Naive thymus-derived CD8-positive, alpha-beta T cell (primary cell): ENCODE data around the gene PEX7. TPM values are rescaled to one million over a fixed set of nuclear protein-coding genes. Genes with fewer than 3 reads are reported as not detected.
"Not testable (repeated sequence)": the region's sequence is repeated elsewhere in the genome, so short reads cannot be mapped to it uniquely, and the experiment has no call there.

ENCODE experiments used
- ATAC-seq, 2 donors: fragments of 150-1000 bp; cut with Tn5 transposase in 1 of 2; sonication (Bioruptor Pico), chemical (Tn5 transposase) in 1 of 2; 1 replicate in 1 of 2; 2 replicates in 1 of 2; pipeline ENCODE4 v1.10.0; 2021; ENCODE audit warnings: mild to moderate bottlenecking in 2 of 2, moderate library complexity in 2 of 2
- POLR2A ChIA-PET: fragments of 350-600 bp; sonication (Branson Sonifier 250); formaldehyde crosslinking; loops from one replicate; lab custom pipeline; 2021; ENCODE audit warnings: antibody characterized with exemption; lab: Charles Lee
- DNase-seq, 10 donors: peaks; one replicate each; pipeline versions ENCODE4 v3.0.0 to v3.0.0-alpha.2; 2020 to 2022
- H3K27ac Mint-ChIP-seq, 10 donors: one replicate each; pipeline ENCODE4 v1.8.0; 2020 to 2022; ENCODE audit warnings: mild to moderate bottlenecking in 10 of 10, mixed read lengths in 10 of 10, moderate library complexity in 4 of 10, inconsistent platforms in 1 of 10
- H3K27me3 Mint-ChIP-seq, 5 donors: one replicate each; pipeline ENCODE4 v1.8.0; 2021 to 2022; ENCODE audit warnings: mixed read lengths in 5 of 5
- H3K36me3 Mint-ChIP-seq, 3 donors: one replicate each; pipeline ENCODE4 v1.8.0; 2020 to 2022; ENCODE audit warnings: mixed read lengths in 3 of 3, mild to moderate bottlenecking in 2 of 3, inconsistent platforms in 1 of 3
- H3K4me1 Mint-ChIP-seq, 4 donors: one replicate each; pipeline ENCODE4 v1.8.0; 2021 to 2022; ENCODE audit warnings: mixed read lengths in 4 of 4
- H3K4me3 Mint-ChIP-seq, 10 donors: one replicate each; pipeline ENCODE4 v1.8.0; 2020 to 2022; ENCODE audit warnings: mild to moderate bottlenecking in 10 of 10, mixed read lengths in 10 of 10, moderate library complexity in 6 of 10, inconsistent platforms in 1 of 10
- H3K9me3 Mint-ChIP-seq, 9 donors: one replicate each; pipeline ENCODE4 v1.8.0; 2020 to 2022; ENCODE audit warnings: mixed read lengths in 9 of 9, mild to moderate bottlenecking in 3 of 9, inconsistent platforms in 1 of 9, moderate library complexity in 1 of 9
- polyA plus RNA-seq, 3 donors: library from polyadenylated mRNA; unstranded; fragments of 300-500 nt; fragmentation: Illumina TruSeq; gene quantifications; one replicate each; pipeline ENCODE4 v1.2.3, GENCODE V29; 2021
- total RNA-seq, 8 experiments: library from RNA in 2 of 8; stranded (reverse) in 2 of 8; gene quantifications; one replicate each; pipeline ENCODE4 v1.2.3 and lab custom pipeline; 2021 to 2026

PEX7 gene
- total and polyA plus RNA-seq, 5 experiments from 2014 or later, result 3.0 to 6.9 (median 4.6) TPM

DNA sequence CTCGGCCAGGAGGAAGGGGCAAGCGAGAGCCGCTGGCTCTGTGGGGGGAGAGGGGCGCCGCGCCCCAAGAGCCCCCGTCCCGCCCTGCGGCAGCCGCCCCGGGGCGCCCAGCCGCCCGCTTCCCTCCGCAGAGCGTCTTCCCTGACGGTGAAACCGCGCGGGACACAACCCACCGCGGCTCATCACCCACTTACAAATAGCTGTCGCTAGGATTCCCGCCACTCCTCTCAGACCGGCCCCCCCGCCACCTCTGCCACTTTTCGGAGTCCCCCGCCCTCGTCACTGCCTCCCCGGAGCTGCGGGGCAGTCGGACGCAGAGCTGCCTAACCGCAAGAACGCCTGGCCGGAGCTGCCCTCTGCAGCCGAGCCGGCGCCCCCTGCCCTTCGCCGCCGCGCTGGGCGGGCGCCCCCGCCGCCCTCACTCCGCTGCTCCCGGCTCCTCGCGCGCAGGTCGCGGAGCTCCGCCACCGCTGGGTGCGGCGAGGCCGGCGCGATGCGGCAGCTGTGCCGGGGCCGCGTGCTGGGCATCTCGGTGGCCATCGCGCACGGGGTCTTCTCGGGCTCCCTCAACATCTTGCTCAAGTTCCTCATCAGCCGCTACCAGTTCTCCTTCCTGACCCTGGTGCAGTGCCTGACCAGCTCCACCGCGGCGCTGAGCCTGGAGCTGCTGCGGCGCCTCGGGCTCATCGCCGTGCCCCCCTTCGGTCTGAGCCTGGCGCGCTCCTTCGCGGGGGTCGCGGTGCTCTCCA is 99.7 kb downstream of the PEX7 start, which contains the start of gene SLC35D3:
Gene SLC35D3 (plus strand): TSS at position 366 of the 749 bp plus-strand sequence. CDS start 128 bp downstream, at position 494.
- POLR2A ChIA-PET, result no interaction called here
- peak in 5 of 10 donors; percentile 9 to 23 (median 12) for DNase-seq
- Mint-ChIP-seq H3K27me3 (peaks cover 19 to 77% (median 47%) of the 10 kb centered on the region in 5 donors), H3K27ac (peak within 1 kb of the TSS in 2 of 10 donors; percentile 21 to 60), H3K4me3 (peak within 1 kb of the TSS; percentile 69 to 91 (median 85)), H3K4me1 (peaks cover 12 to 39% (median 31%) of the 10 kb centered on the region in 4 donors), H3K9me3 (no peaks in the 10 kb centered on the region), H3K36me3 (peaks cover 0 to 9% (median 0%) of the 10 kb centered on the region in 3 donors)
- ATAC-seq, result peak; percentile 39 to 53

DNA sequence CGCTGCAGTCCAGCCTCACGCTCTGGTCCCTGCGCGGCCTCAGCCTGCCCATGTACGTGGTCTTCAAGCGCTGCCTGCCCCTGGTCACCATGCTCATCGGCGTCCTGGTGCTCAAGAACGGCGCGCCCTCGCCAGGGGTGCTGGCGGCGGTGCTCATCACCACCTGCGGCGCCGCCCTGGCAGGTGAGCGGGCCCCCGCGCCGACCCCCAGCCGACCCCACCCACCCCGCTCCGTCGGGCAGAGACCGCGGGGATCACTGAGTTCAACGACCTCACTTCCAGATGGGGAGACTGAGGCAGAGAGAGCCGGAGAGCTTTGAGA is 100.3 kb downstream of the PEX7 start:
- Mint-ChIP-seq H3K4me3 (peak overlapping the region; percentile 63 to 91 (median 84)), H3K27ac (no peak overlapping the region)

DNA sequence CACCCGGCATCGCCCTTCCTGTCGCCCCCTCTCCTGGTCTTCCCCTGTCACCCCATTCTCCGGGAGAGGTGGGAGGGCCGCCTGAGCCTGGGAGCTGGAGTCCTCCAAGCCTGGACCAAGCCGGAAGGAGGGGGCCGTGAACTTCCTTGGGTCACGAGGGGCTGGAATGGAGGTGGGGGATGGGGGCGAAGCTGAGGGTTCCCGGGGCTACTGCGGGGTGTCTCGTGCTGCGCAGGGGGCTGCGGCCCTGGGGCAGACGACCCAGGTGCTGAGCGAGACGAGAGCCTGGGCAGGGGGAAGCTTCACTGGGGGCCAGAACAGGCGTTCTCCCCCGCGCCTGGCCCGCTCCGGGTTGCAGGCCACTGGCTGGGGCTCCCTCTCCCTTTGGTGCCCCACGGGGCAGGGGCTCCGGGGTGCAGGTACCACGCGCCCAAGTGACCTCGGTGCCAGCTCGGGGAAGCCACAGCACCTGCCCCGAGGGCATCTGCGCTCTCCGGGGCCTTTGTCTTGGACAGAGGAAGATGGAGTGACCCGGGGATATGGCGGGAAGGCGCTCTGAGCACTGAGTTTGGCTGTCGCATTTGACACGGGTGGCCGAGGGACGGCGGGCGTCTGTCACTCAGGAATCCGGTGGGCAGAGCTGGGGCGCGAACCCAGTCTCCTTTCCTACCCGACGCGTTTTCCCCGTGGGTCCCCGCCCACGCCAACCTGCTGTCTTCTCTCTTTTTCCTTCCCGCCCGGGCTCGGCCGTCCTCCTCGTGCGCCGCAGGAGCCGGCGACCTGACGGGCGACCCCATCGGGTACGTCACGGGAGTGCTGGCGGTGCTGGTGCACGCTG is 100.9 kb downstream of the PEX7 start:
- Mint-ChIP-seq H3K27me3 (peaks cover 23 to 82% (median 47%) of the 10 kb centered on the region in 5 donors), H3K4me1 (peaks cover 12 to 39% (median 31%) of the 10 kb centered on the region in 4 donors), H3K9me3 (no peaks in the 10 kb centered on the region), H3K36me3 (peaks cover 0 to 9% (median 0%) of the 10 kb centered on the region in 3 donors), H3K27ac (peak overlapping the region in 1 of 10 donors; percentile 21), H3K4me3 (peak overlapping the region; percentile 50 to 88 (median 66))
- DNase-seq, result peak in 2 of 10 donors; percentile 5 to 21
- peak in 1 of 2 donors; percentile 20 for ATAC-seq
- POLR2A ChIA-PET, result no interaction called here

More for the DNA sequence above, 100.3 kb downstream of the PEX7 start:
- POLR2A ChIA-PET, result no interaction called here
- Mint-ChIP-seq H3K36me3 (peaks cover 0 to 9% (median 0%) of the 10 kb centered on the region in 3 donors), H3K4me1 (peaks cover 12 to 39% (median 31%) of the 10 kb centered on the region in 4 donors), H3K27me3 (peaks cover 23 to 82% (median 47%) of the 10 kb centered on the region in 5 donors), H3K9me3 (no peaks in the 10 kb centered on the region)
- peak; percentile 14 to 21 for ATAC-seq
- DNase-seq, result peak in 1 of 10 donors; percentile 4

GRCh38 chr6:136923954-136924673 is 101.7 kb downstream of the PEX7 start:
- POLR2A ChIA-PET, result no interaction called here
- peaks cover 26 to 80% (median 47%) of the 10 kb centered on the region in 5 donors for H3K27me3 Mint-ChIP-seq
- H3K9me3 Mint-ChIP-seq, result no peaks in the 10 kb centered on the region
- DNase-seq (no peak), ATAC-seq (no peak)
- H3K27ac Mint-ChIP-seq, result peak overlapping the region in 1 of 10 donors; percentile 34
- H3K4me3 Mint-ChIP-seq, result peak overlapping the region; percentile 24 to 88 (median 64)
- peaks cover 0 to 9% (median 0%) of the 10 kb centered on the region in 3 donors for H3K36me3 Mint-ChIP-seq
- peaks cover 12 to 39% (median 31%) of the 10 kb centered on the region in 4 donors for H3K4me1 Mint-ChIP-seq

DNA sequence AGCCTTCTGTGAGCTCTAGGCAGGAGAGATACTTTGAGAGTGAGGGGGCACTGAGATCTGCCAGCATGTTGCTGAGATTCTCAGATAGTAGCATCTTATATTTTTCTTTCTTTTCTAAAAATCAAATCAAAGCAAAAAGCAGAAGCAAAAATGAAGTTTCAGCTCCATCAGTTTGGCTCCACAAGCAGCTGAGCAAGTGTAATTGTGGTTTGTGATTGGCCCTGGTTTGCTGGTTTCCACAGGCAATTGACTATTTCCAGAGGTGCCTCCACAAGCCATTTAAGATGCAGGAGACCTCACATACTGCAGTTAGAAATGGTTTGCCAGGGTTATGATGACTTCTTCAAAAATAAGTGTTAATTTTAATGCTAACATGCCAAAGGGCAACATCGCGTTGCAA is 104.0 kb downstream of the PEX7 start:
- H3K36me3 Mint-ChIP-seq, result peaks cover 0 to 9% (median 0%) of the 10 kb centered on the region in 3 donors
- no peak for DNase-seq
- H3K27me3 Mint-ChIP-seq, result peaks cover 23 to 79% (median 43%) of the 10 kb centered on the region in 5 donors
- H3K9me3 Mint-ChIP-seq, result no peaks in the 10 kb centered on the region
- no peak overlapping the region for H3K4me3 Mint-ChIP-seq
- POLR2A ChIA-PET, result no interaction called here
- ATAC-seq, result no peak
- peak overlapping the region in 1 of 10 donors; percentile 14 for H3K27ac Mint-ChIP-seq
- peaks cover 3 to 21% (median 14%) of the 10 kb centered on the region in 4 donors for H3K4me1 Mint-ChIP-seq

- peaks cover 3 to 17% (median 14%) of the 10 kb centered on the region in 4 donors for H3K4me1 Mint-ChIP-seq
- H3K9me3 Mint-ChIP-seq, result no peaks in the 10 kb centered on the region
- peaks cover 0 to 9% (median 0%) of the 10 kb centered on the region in 3 donors for H3K36me3 Mint-ChIP-seq
- no peak overlapping the region for H3K4me3 Mint-ChIP-seq
- no peak overlapping the region for H3K27ac Mint-ChIP-seq
- ATAC-seq, result peak in 1 of 2 donors; percentile 27
- peaks cover 23 to 79% (median 44%) of the 10 kb centered on the region in 5 donors for H3K27me3 Mint-ChIP-seq
- peak in 3 of 10 donors; percentile 2 to 16 (median 8) for DNase-seq
- POLR2A ChIA-PET, result no interaction called here
These were observed 104.9 kb downstream of the PEX7 start for GRCh38 chr6:136927292-136927691.

DNA sequence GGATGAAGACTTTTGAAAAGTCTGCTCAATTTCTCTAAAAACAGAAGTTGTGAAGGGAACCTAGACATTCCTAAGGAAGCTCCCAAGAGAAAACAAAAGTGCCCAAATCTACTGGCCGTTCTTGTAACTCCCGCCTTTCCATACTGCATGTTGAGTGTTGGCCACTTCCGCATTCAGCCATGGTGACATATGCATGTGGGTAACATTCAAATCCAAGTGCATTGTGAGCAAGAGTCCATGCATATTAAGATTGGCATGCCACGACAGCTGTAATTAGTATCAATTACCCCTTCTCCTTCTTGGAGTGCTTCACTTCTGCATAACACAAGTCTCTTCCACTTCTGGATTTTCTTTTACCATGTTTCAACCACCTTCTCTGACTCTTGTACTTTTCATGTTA is 108.1 kb downstream of the PEX7 start:
- Mint-ChIP-seq H3K27me3 (peaks cover 23 to 83% (median 49%) of the 10 kb centered on the region in 5 donors), H3K36me3 (no peaks in the 10 kb centered on the region), H3K27ac (no peak overlapping the region), H3K4me3 (no peak overlapping the region), H3K4me1 (no peaks in the 10 kb centered on the region), H3K9me3 (no peaks in the 10 kb centered on the region)
- POLR2A ChIA-PET, result no interaction called here
- ATAC-seq, result no peak
- no peak for DNase-seq

GRCh38 chr6:136932599-136932998 is 110.2 kb downstream of the PEX7 start:
- H3K27ac Mint-ChIP-seq, result no peak overlapping the region
- H3K9me3 Mint-ChIP-seq, result peaks cover 0 to 2% (median 0%) of the 10 kb centered on the region in 9 donors
- ATAC-seq, result no peak
- POLR2A ChIA-PET, result no interaction called here
- H3K27me3 Mint-ChIP-seq, result peaks cover 18 to 83% (median 47%) of the 10 kb centered on the region in 5 donors
- no peaks in the 10 kb centered on the region for H3K36me3 Mint-ChIP-seq
- H3K4me1 Mint-ChIP-seq, result no peaks in the 10 kb centered on the region
- no peak for DNase-seq
- no peak overlapping the region for H3K4me3 Mint-ChIP-seq

- H3K4me3 Mint-ChIP-seq, result no peak overlapping the region
- no peak for ATAC-seq
These were observed 122.7 kb downstream of the PEX7 start for GRCh38 chr6:136945072-136945471.

DNA sequence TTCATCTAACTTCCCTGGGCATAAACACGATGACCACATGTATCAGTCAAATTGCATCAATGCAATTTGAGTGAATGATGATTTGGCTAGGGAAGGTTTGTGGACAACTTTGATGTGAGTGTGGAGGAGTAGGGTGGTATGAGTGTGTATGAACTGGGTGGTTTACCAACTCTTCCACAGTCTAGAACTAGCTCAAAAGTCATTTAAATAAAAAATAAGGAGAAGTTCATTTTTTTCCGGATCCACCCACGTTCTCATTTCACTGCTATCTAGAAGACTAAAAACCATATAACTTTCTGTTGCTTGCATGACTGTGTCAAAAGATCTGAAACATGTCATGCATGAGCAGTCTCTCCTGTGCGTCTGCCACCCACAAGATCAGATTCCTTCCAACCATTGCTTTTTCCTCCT is 123.3 kb downstream of the PEX7 start:
- Mint-ChIP-seq H3K4me1 (no peaks in the 10 kb centered on the region), H3K27ac (no peak overlapping the region), H3K36me3 (peaks cover 0 to 11% (median 2%) of the 10 kb centered on the region in 3 donors), H3K27me3 (peaks cover 0 to 14% (median 10%) of the 10 kb centered on the region in 5 donors), H3K4me3 (no peak overlapping the region), H3K9me3 (peaks cover 3 to 12% (median 7%) of the 10 kb centered on the region in 9 donors)
- POLR2A ChIA-PET, result no interaction called here
- ATAC-seq, result no peak
- DNase-seq, result no peak

More at GRCh38 chr6:136945072-136945471, 122.7 kb downstream of the PEX7 start:
- H3K27ac Mint-ChIP-seq, result no peak overlapping the region
- DNase-seq, result no peak
- peaks cover 3 to 12% (median 9%) of the 10 kb centered on the region in 9 donors for H3K9me3 Mint-ChIP-seq
- peaks cover 0 to 14% (median 10%) of the 10 kb centered on the region in 5 donors for H3K27me3 Mint-ChIP-seq
- no peaks in the 10 kb centered on the region for H3K4me1 Mint-ChIP-seq
- peaks cover 0 to 11% (median 2%) of the 10 kb centered on the region in 3 donors for H3K36me3 Mint-ChIP-seq
- POLR2A ChIA-PET, result no interaction called here

DNA sequence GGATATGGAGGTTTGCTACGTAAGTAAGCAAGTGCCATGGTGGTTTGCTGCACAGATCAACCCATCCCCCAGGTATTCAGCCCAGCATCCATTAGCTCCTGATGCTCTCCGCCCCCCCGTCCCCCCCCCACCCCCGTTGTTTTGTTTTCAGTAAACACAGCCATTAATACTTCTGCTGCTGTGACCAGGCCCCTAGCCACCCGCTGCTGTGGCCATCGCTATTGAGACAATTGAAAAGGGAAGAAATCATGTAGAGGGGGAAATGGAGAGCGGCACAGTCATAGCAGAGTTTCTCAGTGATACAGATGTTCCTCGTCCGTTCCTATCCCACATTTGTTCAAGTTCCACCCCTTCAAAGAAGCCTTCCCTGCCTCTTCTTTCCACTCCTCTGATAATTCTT is 124.6 kb downstream of the PEX7 start:
- POLR2A ChIA-PET, result no interaction called here
- no peaks in the 10 kb centered on the region for H3K4me1 Mint-ChIP-seq
- H3K36me3 Mint-ChIP-seq, result peaks cover 0 to 5% (median 2%) of the 10 kb centered on the region in 3 donors
- no peak for DNase-seq
- ATAC-seq, result no peak
- H3K9me3 Mint-ChIP-seq, result peaks cover 0 to 9% (median 4%) of the 10 kb centered on the region in 9 donors
- peaks cover 0 to 14% (median 10%) of the 10 kb centered on the region in 5 donors for H3K27me3 Mint-ChIP-seq
- no peak overlapping the region for H3K27ac Mint-ChIP-seq
- H3K4me3 Mint-ChIP-seq, result no peak overlapping the region

DNA sequence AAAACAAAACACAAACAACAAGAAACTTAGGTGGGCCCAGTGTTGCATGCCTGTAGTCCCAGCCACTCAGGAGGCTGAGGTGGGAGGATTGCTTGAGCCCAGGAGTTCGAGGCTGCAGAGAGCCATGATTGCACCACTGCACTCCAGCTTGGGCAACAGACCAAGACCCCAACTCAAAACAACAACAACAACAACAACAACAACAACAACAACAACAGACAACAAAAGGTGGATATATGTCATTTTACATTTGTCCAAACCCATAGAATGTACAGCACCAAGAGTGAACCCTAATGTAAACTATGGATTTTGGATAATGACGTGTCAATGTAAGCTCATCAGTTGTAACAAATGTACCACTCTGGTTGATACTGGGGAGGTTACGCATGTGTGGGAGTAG is 127.6 kb downstream of the PEX7 start:
- H3K9me3 Mint-ChIP-seq, POLR2A ChIA-PET, H3K4me1 Mint-ChIP-seq: not testable (repeated sequence)

More for the DNA sequence above, 127.6 kb downstream of the PEX7 start:
- not testable (repeated sequence) for H3K36me3 Mint-ChIP-seq, DNase-seq, H3K27ac Mint-ChIP-seq, H3K4me3 Mint-ChIP-seq, ATAC-seq
- peaks cover 2 to 11% (median 7%) of the 10 kb centered on the region in 5 donors for H3K27me3 Mint-ChIP-seq
